ENCODE measurements around the gene MARK1. TPM values are rescaled to one million over a fixed set of nuclear protein-coding genes. Genes with fewer than 3 reads are reported as not detected.

MARK1 gene
- total and polyA plus RNA-seq, 11 donors: 4.0 to 25.1 (median 16.3) TPM

DNA sequence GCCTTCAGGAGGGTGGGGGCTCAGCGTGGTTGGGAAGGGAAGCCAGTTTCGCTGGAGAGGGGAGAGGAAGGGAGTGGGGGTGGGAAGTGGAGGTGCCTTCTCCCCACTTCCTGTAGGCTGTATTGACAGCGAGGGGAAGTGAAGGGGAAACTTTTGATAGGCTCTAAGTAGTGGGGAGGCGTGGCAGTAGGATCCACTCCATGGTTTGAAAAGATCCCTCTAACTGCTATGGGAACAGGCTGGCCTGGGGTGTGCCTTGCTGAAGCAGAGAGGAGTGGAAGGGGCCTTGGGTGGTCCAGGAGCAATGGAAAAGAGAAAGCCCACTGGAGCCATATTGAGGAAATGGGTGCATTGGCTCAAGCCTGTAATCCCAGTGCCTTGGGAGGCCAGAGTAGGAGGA, 182.4 kb downstream of the MARK1 start:
- intact Hi-C loops (cut with DNase I): no loop called here
- Histone ChIP-seq H3K36me3 (no peaks in the 10 kb centered on the region), H3K9me3 (no peaks in the 10 kb centered on the region), H3K27me3 (no peaks in the 10 kb centered on the region), H3K27ac (no peak overlapping the region), H3K4me3 (no peak overlapping the region), H3K4me1 (peaks cover 0 to 29% (median 8%) of the 10 kb centered on the region in 12 donors)
- 62 to 82% (median 65%) methylated on average over 4 of the region's 4 CpGs for WGBS, 4 donors
- TF ChIP-seq, protein P1, sequence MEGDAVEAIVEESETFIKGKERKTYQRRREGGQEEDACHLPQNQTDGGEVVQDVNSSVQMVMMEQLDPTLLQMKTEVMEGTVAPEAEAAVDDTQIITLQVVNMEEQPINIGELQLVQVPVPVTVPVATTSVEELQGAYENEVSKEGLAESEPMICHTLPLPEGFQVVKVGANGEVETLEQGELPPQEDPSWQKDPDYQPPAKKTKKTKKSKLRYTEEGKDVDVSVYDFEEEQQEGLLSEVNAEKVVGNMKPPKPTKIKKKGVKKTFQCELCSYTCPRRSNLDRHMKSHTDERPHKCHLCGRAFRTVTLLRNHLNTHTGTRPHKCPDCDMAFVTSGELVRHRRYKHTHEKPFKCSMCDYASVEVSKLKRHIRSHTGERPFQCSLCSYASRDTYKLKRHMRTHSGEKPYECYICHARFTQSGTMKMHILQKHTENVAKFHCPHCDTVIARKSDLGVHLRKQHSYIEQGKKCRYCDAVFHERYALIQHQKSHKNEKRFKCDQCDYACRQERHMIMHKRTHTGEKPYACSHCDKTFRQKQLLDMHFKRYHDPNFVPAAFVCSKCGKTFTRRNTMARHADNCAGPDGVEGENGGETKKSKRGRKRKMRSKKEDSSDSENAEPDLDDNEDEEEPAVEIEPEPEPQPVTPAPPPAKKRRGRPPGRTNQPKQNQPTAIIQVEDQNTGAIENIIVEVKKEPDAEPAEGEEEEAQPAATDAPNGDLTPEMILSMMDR (IDR thresholded peaks at IDR 0.05): no peak
- no peak for TF ChIP-seq POLR2A (IDR thresholded peaks at IDR 0.05)
- ATAC-seq (no peak), DNase-seq (no peak)

DNA sequence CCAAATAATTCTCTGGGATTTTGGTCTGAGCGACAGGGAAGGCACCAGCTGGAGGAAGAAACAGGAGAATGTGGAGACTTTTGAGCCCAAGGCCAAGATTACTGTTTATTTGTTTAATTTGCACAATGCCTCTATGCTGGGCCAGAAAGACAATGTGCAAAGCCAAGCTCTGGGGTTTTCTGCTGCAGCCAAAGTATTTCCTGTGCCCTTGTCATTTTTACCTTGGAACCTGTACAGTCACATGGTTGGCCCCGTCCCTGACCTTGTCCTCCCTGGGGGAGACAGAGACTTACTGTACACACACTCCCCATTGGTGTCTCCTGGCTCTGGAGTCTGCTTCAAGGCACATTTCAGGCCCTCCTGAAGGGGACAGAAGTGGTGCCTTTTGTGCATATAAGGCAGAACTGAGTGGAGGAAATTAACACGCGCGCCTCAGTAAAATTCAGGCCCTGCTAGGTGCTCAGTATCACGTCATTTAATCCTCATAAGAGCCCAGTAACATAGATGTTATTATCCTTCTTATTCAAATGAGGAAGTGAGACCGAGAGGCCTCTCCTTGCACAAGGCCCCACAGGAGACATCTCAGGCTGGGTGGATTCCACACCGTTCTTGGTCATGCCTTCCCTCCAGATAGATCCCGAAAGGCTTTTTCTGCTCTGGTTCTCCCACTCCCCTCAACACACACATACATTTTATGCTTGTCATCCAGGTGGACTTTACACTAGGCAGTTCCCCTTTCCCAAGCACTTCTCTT, 183.3 kb downstream of the MARK1 start:
- TF ChIP-seq, protein P1 (IDR thresholded peaks at IDR 0.05): no peak
- TF ChIP-seq POLR2A (IDR thresholded peaks at IDR 0.05): no peak
- 63 to 68% (median 65%) methylated on average over 9 of the region's 9 CpGs for WGBS, 4 donors
- intact Hi-C loops (cut with DNase I): no loop called here
- H3K27me3 ChIP-seq: no peaks in the 10 kb centered on the region
- DNase-seq: no peak
- H3K4me1 ChIP-seq: peaks cover 0 to 20% (median 5%) of the 10 kb centered on the region in 12 donors
- peak in 1 of 4 donors; percentile 35 for ATAC-seq
- H3K27ac ChIP-seq: no peak overlapping the region
- no peaks in the 10 kb centered on the region for H3K36me3 ChIP-seq
- H3K9me3 ChIP-seq: peaks cover 0 to 7% (median 0%) of the 10 kb centered on the region in 12 donors
- no peak overlapping the region for H3K4me3 ChIP-seq

Other genes starting within 250 kb of the MARK1 start
- gene C1orf115, start 162.2 kb downstream of the MARK1 start, total RNA-seq: 10 to 100 TPM in 8 of 9 donors, 1 to 10 TPM in 1; 8.5 to 39.0 (median 15.4) TPM
- gene C1orf115, start 162.2 kb downstream of the MARK1 start, polyA plus RNA-seq: 10 to 100 TPM; 17.5 TPM
- gene MTARC2, start 220.2 kb downstream of the MARK1 start, total RNA-seq: 10 to 100 TPM; 16.5 to 29.1 (median 24.2) TPM
- 10 to 100 TPM; 10.4 to 17.3 TPM for gene MTARC2, start 220.2 kb downstream of the MARK1 start, polyA plus RNA-seq

Data from heart left ventricle (tissue), 16 donors.